ENCODE results near the gene AP1G2. TPM values are rescaled to one million over a fixed set of nuclear protein-coding genes. Genes with fewer than 3 reads are reported as not detected.

Gene AP1G2
- total RNA-seq, 2 donors from 2014 or later: 150 to 237 TPM

GRCh38 chr14:23557946-23558345 lies 9.6 kb downstream of the AP1G2 start:
- no peaks in the 10 kb centered on the region for H3K27me3 ChIP-seq
- H3K4me1 ChIP-seq: peaks cover 24% of the 10 kb centered on the region
- intact Hi-C loops (cut with DNase I): loop anchor here (5.0 kb wide), 1 partner anchor 86 kb away; no protein-coding TSS in a partner anchor

GRCh38 chr14:23557521-23557920 lies 10.1 kb downstream of the AP1G2 start:
- Histone ChIP-seq H3K9me3 (no peaks in the 10 kb centered on the region), H3K27ac (peak overlapping the region in 2 of 4 donors; percentile 95 to 98), H3K36me3 (replicated peaks in 1 of 2; ENCODE audit: insufficient read depth in 1 of 2, low read depth in 2 of 2) (peaks cover 0 to 10% of the 10 kb centered on the region in 2 donors), H3K4me3 (no peak overlapping the region), H3K27me3 (no peaks in the 10 kb centered on the region), H3K4me1 (peaks cover 20% of the 10 kb centered on the region)
- intact Hi-C loops (cut with DNase I): loop anchor here (5.0 kb wide), 1 partner anchor 85 kb away; no protein-coding TSS in a partner anchor
- ATAC-seq (no peak), DNase-seq (no peak)
- no peak for TF ChIP-seq CTCF (IDR thresholded peaks at IDR 0.05)
- no peak for TF ChIP-seq POLR2A (IDR thresholded peaks at IDR 0.05)
- WGBS, 2 donors: 25 to 28% methylated on average over 2 of the region's 2 CpGs

More at GRCh38 chr14:23557946-23558345, 9.6 kb downstream of the AP1G2 start:
- ATAC-seq (no peak), DNase-seq (no peak)
- H3K9me3 ChIP-seq: no peaks in the 10 kb centered on the region
- no peak for TF ChIP-seq CTCF (IDR thresholded peaks at IDR 0.05)
- TF ChIP-seq POLR2A (IDR thresholded peaks at IDR 0.05): no peak
- H3K27ac ChIP-seq: no peak overlapping the region
- H3K36me3 ChIP-seq (replicated peaks in 1 of 2; ENCODE audit: insufficient read depth in 1 of 2, low read depth in 2 of 2): peaks cover 0 to 10% of the 10 kb centered on the region in 2 donors
- 71 to 100% methylated on average over 1 of the region's 1 CpG for WGBS, 2 donors
- H3K4me3 ChIP-seq: no peak overlapping the region

- intact Hi-C loops (cut with DNase I): loop anchor here (5.0 kb wide), 1 partner anchor 85 kb away; no protein-coding TSS in a partner anchor
- Histone ChIP-seq H3K27ac (peak overlapping the region; percentile 89 to 98 (median 94)), H3K9me3 (no peaks in the 10 kb centered on the region), H3K4me1 (peaks cover 23% of the 10 kb centered on the region), H3K4me3 (peak overlapping the region; percentile 59 to 72), H3K36me3 (replicated peaks in 1 of 2; ENCODE audit: insufficient read depth in 1 of 2, low read depth in 2 of 2) (peaks cover 0 to 7% of the 10 kb centered on the region in 2 donors), H3K27me3 (no peaks in the 10 kb centered on the region)
- WGBS, 2 donors: 28 to 33% methylated on average over 7 to 17 of the region's 17 CpGs
- no peak for DNase-seq
- ATAC-seq: no peak
- no peak for TF ChIP-seq POLR2A (IDR thresholded peaks at IDR 0.05)
- TF ChIP-seq CTCF (IDR thresholded peaks at IDR 0.05): no peak
Measured at GRCh38 chr14:23556700-23557440, 10.7 kb downstream of the AP1G2 start.

- 0% methylated on average over 13 to 54 of the region's 54 CpGs for WGBS, 2 donors
- TF ChIP-seq CTCF (IDR thresholded peaks at IDR 0.05) (no peak), POLR2A (IDR thresholded peaks at IDR 0.05) (peak; percentile 31 to 78 (median 75))
- peak; percentile 85 for ATAC-seq
- Histone ChIP-seq H3K27ac (peak within 1 kb of the TSS; percentile 89 to 98 (median 94)), H3K4me3 (peak within 1 kb of the TSS; percentile 59 to 72), H3K4me1 (peaks cover 26% of the 10 kb centered on the region), H3K9me3 (no peaks in the 10 kb centered on the region), H3K27me3 (no peaks in the 10 kb centered on the region), H3K36me3 (replicated peaks in 1 of 2; ENCODE audit: insufficient read depth in 1 of 2, low read depth in 2 of 2) (peaks cover 0 to 6% of the 10 kb centered on the region in 2 donors)
- peak; percentile 92 to 95 (median 94) for DNase-seq
- intact Hi-C loops (cut with DNase I): loop anchor here (5.0 kb wide), 1 partner anchor 84 kb away; no protein-coding TSS in a partner anchor
Measured at GRCh38 chr14:23555882-23556699, 11.5 kb downstream of the AP1G2 start, which contains the start of gene THTPA. TSS of gene THTPA (plus strand) at chr14:23556271. CDS start at chr14:23556758, 487 bp downstream.

Data from body of pancreas (tissue), 4 donors.